ENCODE results near the gene SERGEF.

Gene SERGEF

DNA sequence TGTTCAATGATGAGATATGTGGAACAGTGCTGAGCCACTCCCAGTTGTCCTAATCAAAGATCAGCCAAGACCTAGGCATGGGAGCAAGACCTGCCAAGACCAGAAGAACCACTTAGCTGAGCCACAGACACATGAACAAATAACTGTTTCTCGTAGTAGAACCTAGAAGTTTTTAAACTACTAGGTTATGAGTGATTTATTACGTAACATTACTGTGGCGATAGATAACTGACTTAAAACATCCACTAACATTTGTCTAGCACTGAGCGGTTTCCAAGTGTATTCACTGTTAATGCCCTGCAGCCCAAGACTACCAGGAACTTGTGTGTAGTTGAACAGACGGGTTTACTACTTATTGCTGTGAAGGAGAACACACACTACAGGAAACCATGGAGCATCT is 120.4 kb downstream of the SERGEF start:
- TF ChIP-seq, protein P1, sequence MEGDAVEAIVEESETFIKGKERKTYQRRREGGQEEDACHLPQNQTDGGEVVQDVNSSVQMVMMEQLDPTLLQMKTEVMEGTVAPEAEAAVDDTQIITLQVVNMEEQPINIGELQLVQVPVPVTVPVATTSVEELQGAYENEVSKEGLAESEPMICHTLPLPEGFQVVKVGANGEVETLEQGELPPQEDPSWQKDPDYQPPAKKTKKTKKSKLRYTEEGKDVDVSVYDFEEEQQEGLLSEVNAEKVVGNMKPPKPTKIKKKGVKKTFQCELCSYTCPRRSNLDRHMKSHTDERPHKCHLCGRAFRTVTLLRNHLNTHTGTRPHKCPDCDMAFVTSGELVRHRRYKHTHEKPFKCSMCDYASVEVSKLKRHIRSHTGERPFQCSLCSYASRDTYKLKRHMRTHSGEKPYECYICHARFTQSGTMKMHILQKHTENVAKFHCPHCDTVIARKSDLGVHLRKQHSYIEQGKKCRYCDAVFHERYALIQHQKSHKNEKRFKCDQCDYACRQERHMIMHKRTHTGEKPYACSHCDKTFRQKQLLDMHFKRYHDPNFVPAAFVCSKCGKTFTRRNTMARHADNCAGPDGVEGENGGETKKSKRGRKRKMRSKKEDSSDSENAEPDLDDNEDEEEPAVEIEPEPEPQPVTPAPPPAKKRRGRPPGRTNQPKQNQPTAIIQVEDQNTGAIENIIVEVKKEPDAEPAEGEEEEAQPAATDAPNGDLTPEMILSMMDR (conservative IDR thresholded peaks at IDR 0.05), result no peak
- H3K27ac ChIP-seq, result no peak overlapping the region

DNA sequence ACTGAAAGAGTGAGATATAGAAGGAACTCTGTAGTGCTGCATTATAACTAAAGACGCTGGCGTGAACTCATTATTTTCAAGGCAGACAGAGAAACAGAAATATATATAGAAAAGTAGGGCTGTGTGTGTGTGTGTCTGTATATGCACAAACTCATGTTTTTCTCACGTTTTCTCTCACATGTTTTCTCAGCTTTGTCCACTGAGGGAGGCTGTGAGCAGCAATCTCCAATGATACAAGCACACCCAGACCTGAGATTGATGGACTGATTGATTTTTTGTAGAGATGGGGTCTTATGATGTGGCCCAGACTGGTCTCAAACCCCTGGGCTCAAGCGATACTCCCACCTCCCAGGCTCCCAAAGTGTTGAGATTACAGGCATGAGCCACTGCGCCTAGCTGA is 122.5 kb downstream of the SERGEF start:
- no peak overlapping the region for H3K27ac ChIP-seq
- TF ChIP-seq, protein P1 (conservative IDR thresholded peaks at IDR 0.05), result 0 out of 2 replicates have a peak, but pooled peaks have one; percentile 15

DNA sequence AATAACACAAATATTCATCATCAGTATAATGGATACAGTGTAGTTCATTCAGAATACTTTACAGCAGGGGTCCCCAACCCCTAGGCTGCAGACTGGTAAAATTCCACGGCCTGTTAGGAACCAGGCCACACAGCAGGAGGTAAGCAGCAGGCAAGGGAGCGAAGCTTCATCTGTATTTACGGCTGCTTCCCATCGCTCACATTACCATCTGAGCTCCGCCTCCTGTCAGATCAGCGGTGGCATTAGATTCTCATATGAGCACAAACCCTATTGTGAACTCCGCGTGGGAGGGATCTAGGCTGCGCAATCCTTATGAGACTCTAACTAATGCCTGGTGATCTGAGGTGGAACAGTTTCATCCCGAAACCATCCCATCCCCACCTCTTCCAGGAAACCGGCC is 125.1 kb downstream of the SERGEF start:
- H3K27ac ChIP-seq, result no peak overlapping the region
- TF ChIP-seq, protein P1 (conservative IDR thresholded peaks at IDR 0.05), result no peak

DNA sequence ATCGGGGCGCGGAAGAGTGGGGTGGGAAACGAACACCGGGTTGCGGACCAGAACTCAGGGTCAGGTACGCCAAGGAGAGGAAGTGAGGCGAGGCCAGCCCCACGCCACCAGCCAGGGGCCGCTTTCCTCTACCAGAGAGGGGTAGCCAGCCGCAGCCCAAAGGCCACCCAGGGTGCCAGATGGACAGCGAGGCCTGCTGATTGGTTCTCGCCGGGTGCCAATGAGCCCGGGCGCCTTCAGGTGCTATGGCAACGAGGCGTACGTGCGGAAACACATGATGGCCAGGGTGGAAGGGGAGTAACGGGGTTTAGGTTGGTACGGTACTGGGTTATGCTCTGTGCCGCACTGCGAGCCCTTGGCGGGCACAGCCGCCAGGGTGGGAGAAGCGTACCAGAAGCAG is 128.9 kb downstream of the SERGEF start:
- H3K27ac ChIP-seq, result no peak overlapping the region
- TF ChIP-seq, protein P1 (conservative IDR thresholded peaks at IDR 0.05), result no peak

DNA sequence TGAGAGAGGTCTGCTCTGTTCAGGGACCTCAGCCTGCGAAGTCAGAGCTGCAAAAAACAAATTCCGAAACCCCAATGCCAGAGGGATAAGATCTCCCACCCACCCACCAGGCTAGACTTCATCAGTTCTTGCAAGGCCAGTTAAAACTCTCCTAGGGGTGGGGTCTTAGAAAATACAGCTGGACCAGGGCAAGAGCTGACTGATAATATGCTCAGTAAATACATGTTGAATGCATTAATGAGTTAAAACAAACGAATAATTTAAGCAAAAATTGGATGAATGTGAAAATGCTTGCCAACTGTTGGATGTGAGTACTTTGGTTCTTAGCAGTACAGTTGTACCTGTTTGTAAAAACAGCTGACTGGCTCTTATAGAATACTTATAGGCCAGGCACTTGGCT is 129.8 kb downstream of the SERGEF start:
- TF ChIP-seq, protein P1 (conservative IDR thresholded peaks at IDR 0.05), result no peak
- no peak overlapping the region for H3K27ac ChIP-seq

DNA sequence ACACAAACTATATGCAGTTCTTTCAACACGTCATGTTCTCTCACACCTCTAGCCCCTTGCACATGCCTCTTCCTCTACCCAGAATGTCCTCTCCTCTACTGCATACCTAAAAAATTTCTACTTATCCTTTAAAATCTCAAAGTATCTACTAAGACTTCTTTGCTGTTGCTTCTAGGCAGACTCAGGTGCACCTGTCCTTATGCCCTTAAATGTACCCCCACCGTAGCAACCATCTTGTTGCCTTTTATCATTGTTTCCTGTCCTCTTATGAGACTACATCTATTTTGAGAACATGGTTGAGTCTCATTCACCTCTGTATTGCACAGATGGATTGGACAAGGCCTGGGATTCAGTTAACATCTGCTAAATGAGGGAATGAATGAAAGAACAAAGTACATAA is 134.1 kb downstream of the SERGEF start:
- no peak overlapping the region for H3K27ac ChIP-seq
- TF ChIP-seq, protein P1 (conservative IDR thresholded peaks at IDR 0.05), result no peak

DNA sequence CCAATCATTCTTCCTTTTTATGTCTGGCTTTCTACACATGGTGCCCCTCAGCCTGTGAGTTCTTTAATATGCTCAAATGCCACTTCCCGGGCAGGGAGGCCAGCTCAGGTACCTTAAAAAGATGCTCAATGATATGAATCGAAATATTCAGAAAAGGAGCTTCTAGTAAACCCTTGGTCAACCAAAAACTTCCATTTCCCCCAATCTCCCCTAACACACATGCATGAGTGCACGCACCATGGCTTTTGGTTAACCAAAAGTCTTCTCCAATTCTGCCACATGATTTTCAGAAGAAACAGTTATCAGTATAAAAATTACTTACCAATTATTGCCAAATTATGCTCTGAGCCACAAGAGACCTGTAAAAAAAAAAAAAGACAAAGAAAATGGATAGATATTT is 135.0 kb downstream of the SERGEF start:
- no peak overlapping the region for H3K27ac ChIP-seq
- TF ChIP-seq, protein P1 (conservative IDR thresholded peaks at IDR 0.05), result no peak

DNA sequence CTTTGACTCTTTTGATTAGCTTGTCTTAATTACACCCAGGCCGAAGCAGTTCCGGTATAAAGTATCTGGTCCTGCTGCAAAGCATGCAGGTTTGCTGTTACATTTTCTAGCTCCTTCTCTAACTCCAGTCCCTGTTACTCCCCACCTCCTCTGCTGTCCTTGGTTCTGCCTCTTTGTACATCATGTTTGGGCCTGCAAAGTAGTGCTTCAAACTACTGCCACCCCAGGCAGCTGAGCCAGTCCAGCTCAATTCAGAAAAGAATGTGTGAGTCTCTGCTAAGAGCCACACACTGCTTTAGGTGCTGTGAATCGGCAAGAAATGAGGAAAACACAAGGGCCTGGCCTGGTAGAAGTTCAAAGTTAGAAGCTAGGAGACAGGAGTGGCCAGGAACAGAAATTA is 136.0 kb downstream of the SERGEF start:
- TF ChIP-seq, protein P1 (conservative IDR thresholded peaks at IDR 0.05), result no peak
- H3K27ac ChIP-seq, result no peak overlapping the region

Data from VCaP (cell line).